Stomach smooth muscle (tissue), 2 donors: ENCODE measurements around the gene SPN.
"Not testable (repeated sequence)": the region's sequence is repeated elsewhere in the genome, so short reads cannot be mapped to it uniquely, and the experiment has no call there.

Experiments used
- H3K27ac ChIP-seq: one replicate; pipeline ENCODE4 v1.7.0; 2013; ENCODE audit warnings: mild to moderate bottlenecking, low read length, inconsistent platforms
- H3K27me3 ChIP-seq, 2 donors: one replicate each; pipeline ENCODE4 v1.7.0; 2013; ENCODE audit warnings: low read length in 2 of 2; ENCODE audit not compliant: insufficient read depth in 2 of 2, control insufficient read depth in 1 of 2
- H3K36me3 ChIP-seq, 2 donors: one replicate each; pipeline ENCODE4 v1.7.0; 2013; ENCODE audit warnings: low read length in 2 of 2; ENCODE audit not compliant: control insufficient read depth in 2 of 2, insufficient read depth in 2 of 2
- H3K4me1 ChIP-seq: one replicate; pipeline ENCODE4 v1.7.0; 2013; ENCODE audit warnings: low read length; ENCODE audit not compliant: control insufficient read depth, insufficient read depth
- H3K4me3 ChIP-seq, 2 donors: one replicate each; pipeline ENCODE4 v1.7.0; 2013; ENCODE audit warnings: low read length in 2 of 2
- H3K9ac ChIP-seq, 2 donors: one replicate each; pipeline ENCODE4 v1.7.0; 2013; ENCODE audit warnings: low read length in 2 of 2, mild to moderate bottlenecking in 1 of 2
- H3K9me3 ChIP-seq, 2 donors: one replicate each; pipeline ENCODE4 v1.7.0; 2013; ENCODE audit warnings: low read length in 2 of 2; ENCODE audit not compliant: control insufficient read depth in 2 of 2
- donor health status: healthy.
- donor health status: Pancreatic carcinoma.

SPN gene, protein sequence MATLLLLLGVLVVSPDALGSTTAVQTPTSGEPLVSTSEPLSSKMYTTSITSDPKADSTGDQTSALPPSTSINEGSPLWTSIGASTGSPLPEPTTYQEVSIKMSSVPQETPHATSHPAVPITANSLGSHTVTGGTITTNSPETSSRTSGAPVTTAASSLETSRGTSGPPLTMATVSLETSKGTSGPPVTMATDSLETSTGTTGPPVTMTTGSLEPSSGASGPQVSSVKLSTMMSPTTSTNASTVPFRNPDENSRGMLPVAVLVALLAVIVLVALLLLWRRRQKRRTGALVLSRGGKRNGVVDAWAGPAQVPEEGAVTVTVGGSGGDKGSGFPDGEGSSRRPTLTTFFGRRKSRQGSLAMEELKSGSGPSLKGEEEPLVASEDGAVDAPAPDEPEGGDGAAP

DNA sequence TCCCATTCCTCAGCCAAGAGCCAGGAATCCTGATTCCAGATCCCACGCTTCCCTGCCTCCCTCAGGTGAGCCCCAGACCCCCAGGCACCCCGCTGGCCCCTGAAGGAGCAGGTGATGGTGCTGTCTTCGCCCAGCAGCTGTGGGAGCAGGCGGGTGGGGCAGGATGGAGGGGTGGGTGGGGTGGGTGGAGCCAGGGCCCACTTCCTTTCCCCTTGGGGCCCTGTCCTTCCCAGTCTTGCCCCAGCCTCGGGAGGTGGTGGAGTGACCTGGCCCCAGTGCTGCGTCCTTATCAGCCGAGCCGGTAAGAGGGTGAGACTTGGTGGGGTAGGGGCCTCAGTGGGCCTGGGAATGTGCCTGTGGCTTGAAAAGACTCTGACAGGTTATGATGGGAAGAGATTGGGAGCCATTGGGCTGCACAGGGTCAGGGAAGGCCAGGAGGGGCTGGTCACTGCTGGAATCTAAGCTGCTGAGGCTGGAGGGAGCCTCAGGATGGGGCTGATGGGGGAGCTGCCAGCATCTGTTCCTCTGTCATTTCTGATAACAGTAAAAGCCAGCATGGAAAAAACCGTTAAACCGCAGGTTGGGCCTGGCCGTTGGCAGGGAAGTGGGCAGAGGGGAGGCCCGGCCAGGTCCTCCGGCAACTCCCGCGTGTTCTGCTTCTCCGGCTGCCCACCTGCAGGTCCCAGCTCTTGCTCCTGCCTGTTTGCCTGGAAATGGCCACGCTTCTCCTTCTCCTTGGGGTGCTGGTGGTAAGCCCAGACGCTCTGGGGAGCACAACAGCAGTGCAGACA is at the start of gene SPN:
TSS of gene SPN (plus strand) at position 232 of the 791 bp plus-strand sequence. CDS start at position 714, 482 bp downstream.
- Histone ChIP-seq H3K9me3 (no peaks in the 10 kb centered on the region), H3K36me3 (no peaks in the 10 kb centered on the region), H3K4me3 (no peak within 1 kb of the TSS), H3K9ac (no peak within 1 kb of the TSS), H3K27me3 (peaks cover 5 to 9% of the 10 kb centered on the region in 2 donors), H3K4me1 (no peaks in the 10 kb centered on the region), H3K27ac (no peak within 1 kb of the TSS)

DNA sequence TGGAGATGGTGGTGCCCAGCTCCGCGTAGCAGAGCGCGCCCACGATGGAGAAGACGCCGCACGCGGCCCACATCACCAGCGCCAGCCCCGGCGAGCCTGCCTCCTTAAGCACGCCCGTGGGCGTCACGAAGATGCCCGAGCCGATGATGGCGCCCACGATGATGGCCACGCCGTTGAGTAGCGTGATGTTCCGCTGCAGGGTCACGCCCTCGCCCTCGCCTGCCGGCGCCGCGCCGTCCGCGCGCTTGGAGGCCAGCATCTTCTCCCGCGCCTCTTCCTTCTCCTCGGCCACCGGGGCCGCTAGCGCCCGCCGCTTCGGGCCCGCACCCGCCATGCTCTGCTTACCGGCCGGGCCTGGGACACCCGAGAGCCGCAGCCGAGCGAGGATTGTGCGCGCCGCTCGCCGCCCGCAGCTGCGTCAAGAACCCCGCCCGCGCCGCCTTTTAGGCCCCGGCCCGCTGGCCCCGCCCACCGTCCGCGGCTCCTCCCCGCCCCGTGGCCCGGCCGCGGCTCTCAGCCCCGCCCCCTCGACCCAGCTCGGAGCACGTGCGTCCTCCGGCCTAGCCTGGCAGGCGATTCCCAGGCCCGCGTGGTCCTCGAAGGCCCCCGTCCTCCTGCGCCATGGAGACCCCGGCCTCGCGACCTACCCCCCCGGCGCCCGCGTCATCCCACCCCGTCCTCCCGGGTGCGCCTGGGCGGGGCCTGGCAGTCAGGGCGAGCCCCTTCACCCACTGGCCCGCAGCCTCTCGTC is 49.6 kb upstream of the SPN start:
- H3K4me3 ChIP-seq, result peak overlapping the region; percentile 66 to 76
- H3K9me3 ChIP-seq, H3K4me1 ChIP-seq, H3K36me3 ChIP-seq, H3K27me3 ChIP-seq: not testable (repeated sequence)
- peak overlapping the region; percentile 41 for H3K27ac ChIP-seq
- H3K9ac ChIP-seq, result peak overlapping the region in 1 of 2 donors; percentile 60

DNA sequence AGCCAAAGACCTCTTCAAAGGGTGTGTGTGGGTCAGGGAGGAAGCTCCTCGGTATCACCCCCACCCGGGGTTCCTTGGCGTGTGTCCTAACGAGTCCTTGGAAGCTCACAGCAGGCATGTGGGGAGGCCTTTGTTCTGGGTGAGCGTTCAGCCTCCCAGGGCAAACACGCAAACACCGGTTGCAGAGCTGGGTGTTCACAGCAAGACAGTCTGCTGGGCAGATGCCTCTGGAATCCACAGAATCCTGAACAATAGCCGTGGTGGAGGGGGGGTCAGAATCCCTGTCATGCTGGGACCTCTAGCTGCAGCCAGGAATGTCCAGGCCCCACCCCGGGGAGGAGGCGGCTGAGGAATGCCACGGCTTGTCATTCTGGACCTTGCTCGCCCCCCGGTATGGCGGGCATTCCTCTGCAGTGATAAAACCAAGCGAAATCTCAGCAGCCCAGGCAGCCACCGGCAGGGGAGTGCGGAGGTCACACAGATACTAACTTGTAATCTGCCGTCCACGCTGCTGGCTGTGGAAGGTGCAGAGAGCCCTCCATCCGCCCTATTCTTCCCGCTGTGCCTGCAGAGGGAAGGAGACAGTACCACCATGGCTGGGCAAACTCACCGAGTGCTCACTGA is 48.2 kb upstream of the SPN start:
- H3K4me3 ChIP-seq, H3K27me3 ChIP-seq, H3K4me1 ChIP-seq, H3K27ac ChIP-seq, H3K9ac ChIP-seq, H3K9me3 ChIP-seq, H3K36me3 ChIP-seq: not testable (repeated sequence)

DNA sequence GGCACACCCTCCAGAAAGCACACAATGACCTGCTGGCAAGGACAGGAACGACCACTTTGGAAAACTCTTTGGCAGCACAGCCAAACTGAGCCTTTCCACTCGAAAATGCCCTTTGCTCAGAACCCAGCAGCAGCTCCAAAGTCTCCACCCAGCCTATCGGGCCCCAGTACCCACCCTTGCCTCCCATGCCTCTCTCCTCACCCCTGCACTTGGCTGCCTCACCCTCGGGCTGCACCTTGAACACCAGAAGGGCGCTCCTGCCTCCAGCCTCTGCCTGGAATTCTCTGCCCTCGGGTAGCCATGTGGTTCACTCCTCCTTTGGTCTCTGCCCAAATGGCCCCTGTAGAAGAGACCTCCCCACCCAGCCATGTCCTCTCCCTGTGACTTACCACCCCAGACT is 46.9 kb upstream of the SPN start:
- H3K4me3 ChIP-seq, H3K36me3 ChIP-seq, H3K4me1 ChIP-seq, H3K27me3 ChIP-seq, H3K9ac ChIP-seq, H3K9me3 ChIP-seq, H3K27ac ChIP-seq: not testable (repeated sequence)

DNA sequence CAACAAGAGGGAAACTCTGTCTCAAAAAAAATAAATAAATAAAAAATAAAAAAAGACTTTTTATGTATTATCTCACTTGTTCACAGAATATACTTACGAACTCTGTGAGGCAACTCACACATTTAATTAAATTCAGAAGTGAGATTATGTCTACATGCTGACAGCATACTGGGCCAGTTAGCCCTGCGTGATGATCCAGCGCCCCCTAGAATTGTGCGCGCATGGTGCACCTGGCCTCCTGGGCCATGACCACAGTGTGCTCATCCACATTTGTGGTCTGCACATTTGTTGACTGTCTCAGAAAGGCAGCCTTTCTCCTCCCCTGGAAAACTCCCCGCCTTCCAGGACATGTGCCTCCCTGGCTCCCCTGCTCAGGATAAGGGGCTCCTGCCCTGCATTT is 42.5 kb upstream of the SPN start:
- not testable (repeated sequence) for H3K36me3 ChIP-seq, H3K9ac ChIP-seq, H3K4me3 ChIP-seq, H3K4me1 ChIP-seq, H3K9me3 ChIP-seq, H3K27ac ChIP-seq, H3K27me3 ChIP-seq

DNA sequence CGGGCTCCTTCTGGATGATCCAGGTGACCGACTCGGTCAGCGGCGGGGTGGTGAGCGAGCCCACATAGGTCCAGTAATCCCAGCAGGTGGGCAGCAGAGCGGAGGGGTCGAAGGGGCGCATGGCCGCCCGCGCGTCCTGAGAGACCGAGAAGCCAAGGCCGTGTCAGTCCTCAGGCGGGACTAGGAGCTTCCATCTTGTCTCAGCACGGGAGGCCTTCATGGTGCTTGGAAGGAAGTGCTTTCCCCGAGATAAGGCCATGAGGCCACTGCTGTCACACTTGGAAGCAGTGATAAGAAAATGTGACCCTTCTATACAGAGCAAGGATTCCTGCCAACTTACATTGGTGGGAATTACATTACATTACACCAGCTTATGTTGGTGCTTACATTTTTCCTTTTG is 40.3 kb upstream of the SPN start:
- not testable (repeated sequence) for H3K4me3 ChIP-seq, H3K27ac ChIP-seq, H3K9ac ChIP-seq, H3K9me3 ChIP-seq, H3K36me3 ChIP-seq, H3K27me3 ChIP-seq, H3K4me1 ChIP-seq

DNA sequence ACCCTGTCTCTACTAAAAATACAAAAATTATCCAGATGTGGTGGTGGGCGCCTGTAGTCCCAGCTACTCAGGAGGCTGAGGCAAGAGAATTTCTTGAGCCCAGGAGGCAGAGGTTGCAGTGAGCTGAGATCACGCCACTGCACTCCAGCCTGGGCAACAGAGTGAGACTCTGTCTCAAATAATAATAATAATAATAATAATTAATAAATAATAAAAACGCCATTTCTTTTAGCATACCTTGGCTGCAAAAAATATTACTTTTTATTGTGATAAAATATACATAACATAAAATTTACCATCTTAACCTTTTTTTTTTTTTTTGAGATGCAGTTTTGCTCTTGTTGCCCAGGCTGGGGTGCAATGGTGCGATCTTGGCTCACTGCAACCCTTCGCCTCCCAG is 39.8 kb upstream of the SPN start:
- H3K4me1 ChIP-seq, H3K9ac ChIP-seq, H3K4me3 ChIP-seq, H3K27me3 ChIP-seq, H3K9me3 ChIP-seq, H3K27ac ChIP-seq, H3K36me3 ChIP-seq: not testable (repeated sequence)

DNA sequence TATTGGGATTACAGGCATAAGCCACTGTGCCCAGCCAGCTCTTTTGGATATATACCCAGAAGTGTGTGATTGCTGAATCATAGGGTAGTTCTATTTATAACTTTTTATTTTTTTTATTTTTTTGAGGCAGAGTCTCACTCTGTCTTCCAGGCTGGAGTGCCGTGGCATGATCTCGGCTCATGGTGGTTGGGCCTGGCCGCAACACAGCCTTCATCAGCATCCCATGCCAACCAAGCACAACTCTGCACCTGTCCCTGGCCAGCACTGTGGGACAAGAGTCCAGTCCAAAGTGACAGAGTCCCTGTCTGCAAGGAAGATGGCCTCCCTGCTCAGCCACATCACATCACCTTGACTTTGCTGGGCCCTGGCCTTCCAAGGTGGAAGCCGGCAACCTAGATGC is 37.9 kb upstream of the SPN start:
- not testable (repeated sequence) for H3K4me1 ChIP-seq, H3K4me3 ChIP-seq, H3K36me3 ChIP-seq, H3K27me3 ChIP-seq, H3K27ac ChIP-seq, H3K9ac ChIP-seq, H3K9me3 ChIP-seq

DNA sequence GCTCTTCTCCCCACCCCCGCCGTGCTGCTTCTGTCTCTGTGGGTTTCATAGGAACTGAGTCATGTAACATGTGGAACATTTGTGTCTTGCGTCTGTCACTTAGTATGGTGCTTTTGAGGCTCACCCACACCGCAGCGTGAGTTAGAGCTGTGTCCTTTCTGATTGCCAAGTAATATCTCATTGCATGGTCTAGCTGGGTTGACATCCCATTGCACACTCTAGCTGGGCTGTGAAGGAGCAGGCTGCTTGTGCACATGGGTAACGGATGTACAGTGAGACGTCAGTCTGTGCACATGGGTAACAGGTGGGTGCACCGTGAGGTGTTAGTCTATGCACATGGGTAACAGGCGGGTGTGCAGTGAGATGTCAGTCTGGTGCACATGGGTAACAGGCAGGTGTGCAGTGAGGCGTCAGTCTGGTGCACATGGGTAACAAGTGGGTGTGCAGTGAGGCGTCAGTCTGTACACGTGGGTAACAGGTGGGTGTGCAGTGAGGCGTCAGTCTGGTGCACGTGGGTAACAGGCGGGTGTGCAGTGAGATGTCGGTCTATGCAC is 36.2 kb upstream of the SPN start:
- not testable (repeated sequence) for H3K9me3 ChIP-seq, H3K27ac ChIP-seq, H3K27me3 ChIP-seq, H3K36me3 ChIP-seq, H3K9ac ChIP-seq, H3K4me3 ChIP-seq, H3K4me1 ChIP-seq

DNA sequence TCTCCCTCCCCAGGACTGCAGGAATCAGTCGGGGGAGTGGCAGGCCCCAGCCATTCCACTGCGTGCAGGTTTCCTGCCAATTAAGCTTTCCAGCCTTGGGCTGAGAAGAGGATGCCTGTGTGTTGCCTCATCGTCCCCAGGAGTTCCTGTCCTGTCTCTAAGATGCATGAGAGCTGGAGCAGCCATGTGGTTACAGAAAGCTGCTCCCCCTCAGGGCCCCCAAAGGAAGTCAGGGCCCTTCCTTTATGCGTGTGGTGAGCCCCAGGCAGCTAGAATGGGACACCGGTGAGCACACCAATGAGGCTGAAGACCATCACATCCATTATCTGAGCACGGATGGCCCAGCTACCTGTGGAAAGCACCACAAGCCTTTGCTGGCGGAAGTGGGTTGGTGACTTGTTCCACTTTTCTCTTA is 35.4 kb upstream of the SPN start:
- H3K4me3 ChIP-seq, H3K4me1 ChIP-seq, H3K9me3 ChIP-seq, H3K27ac ChIP-seq, H3K9ac ChIP-seq, H3K27me3 ChIP-seq, H3K36me3 ChIP-seq: not testable (repeated sequence)
